ENCODE results near the gene SPON2. TPM values are rescaled to one million over a fixed set of nuclear protein-coding genes. Genes with fewer than 3 reads are reported as not detected.

Gene SPON2
- total RNA-seq, 3 donors from 2014 or later: 35.3 to 59.4 (median 36.1) TPM

- Histone ChIP-seq H3K9me3 (no peaks in the 10 kb centered on the region), H3K27me3 (no peaks in the 10 kb centered on the region), H3K36me3 (no peaks in the 10 kb centered on the region), H3K27ac (peak overlapping the region in 1 of 2 donors; percentile 1), H3K4me3 (no peak overlapping the region), H3K4me1 (peaks cover 0 to 2% of the 10 kb centered on the region in 2 donors)
- peak; percentile 11 to 31 for DNase-seq (ENCODE audit: low spot score in 2 of 2)
- intact Hi-C loops (cut with DNase I; ENCODE audit: low total_unique reads): no loop called here
- no peak for TF ChIP-seq CTCF (IDR thresholded peaks at IDR 0.05)
- no peak for TF ChIP-seq POLR2AphosphoS5 (IDR thresholded peaks at IDR 0.05)
- TF ChIP-seq POLR2A (IDR thresholded peaks at IDR 0.05): no peak
Observed at GRCh38 chr4:1205586-1206298, 33.4 kb upstream of the SPON2 start.

GRCh38 chr4:1204828-1205585 is 32.6 kb upstream of the SPON2 start:
- TF ChIP-seq POLR2AphosphoS5 (IDR thresholded peaks at IDR 0.05) (no peak), CTCF (IDR thresholded peaks at IDR 0.05) (no peak), POLR2A (IDR thresholded peaks at IDR 0.05) (no peak)
- no peaks in the 10 kb centered on the region for H3K36me3 ChIP-seq
- H3K4me1 ChIP-seq: peaks cover 0 to 6% of the 10 kb centered on the region in 2 donors
- DNase-seq (ENCODE audit: low spot score in 2 of 2): peak; percentile 35 to 74
- intact Hi-C loops (cut with DNase I; ENCODE audit: low total_unique reads): no loop called here
- H3K9me3 ChIP-seq: no peaks in the 10 kb centered on the region
- H3K4me3 ChIP-seq: no peak overlapping the region
- H3K27ac ChIP-seq: peak overlapping the region in 1 of 2 donors; percentile 13
- no peaks in the 10 kb centered on the region for H3K27me3 ChIP-seq

DNA sequence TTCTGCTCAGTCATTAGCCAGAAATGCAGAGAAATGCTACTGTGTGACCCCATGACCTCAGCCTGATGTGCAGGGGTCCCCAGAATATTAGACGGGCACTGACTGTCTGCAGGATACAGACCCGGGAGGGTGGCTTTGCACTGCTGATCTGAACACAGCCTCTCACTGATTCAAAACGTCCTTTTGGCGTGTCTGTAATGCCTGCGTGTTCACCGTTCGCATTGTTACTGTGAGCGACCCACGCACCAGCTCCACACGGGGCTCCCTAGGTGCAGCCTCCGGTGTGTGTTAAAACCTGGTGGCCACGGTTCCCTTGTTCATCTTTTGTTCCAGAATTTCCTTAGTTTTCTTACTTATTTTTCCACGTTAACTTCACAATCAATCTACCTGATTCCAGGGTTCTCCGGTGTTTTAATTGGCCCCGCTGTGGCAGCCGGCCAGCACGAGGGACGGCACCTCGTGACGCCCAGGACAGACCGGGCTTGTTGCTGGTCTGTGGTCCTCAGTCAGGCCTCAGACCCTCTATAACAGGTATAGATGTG is 32.0 kb upstream of the SPON2 start:
- Histone ChIP-seq H3K4me1 (peaks cover 0 to 6% of the 10 kb centered on the region in 2 donors), H3K27ac (peak overlapping the region in 1 of 2 donors; percentile 92), H3K9me3 (no peaks in the 10 kb centered on the region), H3K27me3 (no peaks in the 10 kb centered on the region), H3K36me3 (no peaks in the 10 kb centered on the region), H3K4me3 (no peak overlapping the region)
- intact Hi-C loops (cut with DNase I; ENCODE audit: low total_unique reads): no loop called here
- DNase-seq (ENCODE audit: low spot score in 2 of 2): peak in 1 of 2 donors; percentile 15
- no peak for TF ChIP-seq POLR2A (IDR thresholded peaks at IDR 0.05)
- TF ChIP-seq CTCF (IDR thresholded peaks at IDR 0.05): no peak
- TF ChIP-seq POLR2AphosphoS5 (IDR thresholded peaks at IDR 0.05): no peak

DNA sequence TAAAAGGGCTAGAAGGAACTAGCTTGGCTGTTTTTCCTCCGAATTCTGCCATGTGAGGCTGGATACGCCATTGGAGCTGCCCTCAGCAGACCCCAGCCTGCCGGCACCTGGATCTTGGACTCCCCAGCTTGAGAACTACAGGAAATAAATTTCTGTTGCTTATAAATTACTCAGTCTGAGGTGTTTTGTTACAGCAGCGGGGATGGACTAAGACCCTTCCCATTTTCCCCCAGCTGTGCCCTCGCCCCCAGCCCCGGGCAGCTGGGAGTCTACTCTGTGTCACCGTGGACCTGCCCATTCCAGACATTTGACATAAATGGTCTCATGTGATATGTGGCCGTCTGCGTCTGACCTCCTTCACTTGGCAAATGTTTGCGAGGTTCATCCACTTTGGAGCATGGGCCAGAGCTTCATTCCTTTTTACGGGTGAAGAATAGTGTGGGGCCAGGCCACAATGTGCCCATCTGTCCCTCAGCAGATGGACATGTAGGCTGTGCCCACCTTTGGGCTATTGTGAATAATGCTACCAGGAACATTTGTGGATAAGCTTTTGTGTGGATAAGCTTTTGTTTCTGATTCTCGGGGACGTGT is 30.7 kb upstream of the SPON2 start:
- Histone ChIP-seq H3K27ac (peak overlapping the region; percentile 35 to 92), H3K4me1 (peaks cover 0 to 6% of the 10 kb centered on the region in 2 donors), H3K4me3 (no peak overlapping the region), H3K9me3 (no peaks in the 10 kb centered on the region), H3K27me3 (no peaks in the 10 kb centered on the region), H3K36me3 (no peaks in the 10 kb centered on the region)
- intact Hi-C loops (cut with DNase I; ENCODE audit: low total_unique reads): no loop called here
- TF ChIP-seq POLR2A (IDR thresholded peaks at IDR 0.05): no peak
- TF ChIP-seq POLR2AphosphoS5 (IDR thresholded peaks at IDR 0.05): no peak
- no peak for TF ChIP-seq CTCF (IDR thresholded peaks at IDR 0.05)
- DNase-seq (ENCODE audit: low spot score in 2 of 2): peak in 1 of 2 donors; percentile 12
